ENCODE results near the gene MSL3. TPM values are rescaled to one million over a fixed set of nuclear protein-coding genes. Genes with fewer than 3 reads are reported as not detected.

The MSL3 gene
- polyA plus RNA-seq, 1 donor (not counting 4 experiments of a cell fraction or from before 2014, with no cell fraction given): 30.7 TPM

GRCh38 chrX:11787564-11787963, 29.5 kb downstream of the MSL3 start:
- H3K27me3 ChIP-seq (ENCODE audit: control insufficient read depth, extremely low read depth, insufficient read depth, low read length): no peaks in the 10 kb centered on the region
- H3K4me1 ChIP-seq (ENCODE audit: control insufficient read depth, extremely low read depth, insufficient read depth, low read length): no peaks in the 10 kb centered on the region
- DNase-seq (ENCODE audit: low read depth, low spot score): no peak
- H3K9me3 ChIP-seq (ENCODE audit: control insufficient read depth, low read depth, low read length): no peaks in the 10 kb centered on the region
- H3K9ac ChIP-seq (ENCODE audit: control insufficient read depth, extremely low read depth, insufficient read depth, low read length): no peak overlapping the region
- H3K4me2 ChIP-seq (ENCODE audit: control insufficient read depth, extremely low read depth, insufficient read depth, low read depth, low read length): no peak overlapping the region
- dilution Hi-C loops (cut with MboI; ENCODE audit: extremely low pct_ligation_motif_present, low sequenced_read_pairs): no loop called here
- H3K9me1 ChIP-seq (ENCODE audit: control insufficient read depth, extremely low read depth, insufficient read depth, low read length): no peaks in the 10 kb centered on the region
- no peak overlapping the region for H2AFZ ChIP-seq (ENCODE audit: control insufficient read depth, low read length)
- TF ChIP-seq EZH2 (IDR thresholded peaks at IDR 0.05; ENCODE audit: low read length) (no peak), CTCF (optimal IDR thresholded peaks at IDR 0.05 in 1 of 3, IDR thresholded peaks at IDR 0.05 in 1 of 3, conservative IDR thresholded peaks at IDR 0.05 in 1 of 3; ENCODE audit: extremely low read depth in 1 of 3, insufficient read depth in 2 of 3, low read length in 3 of 3) (peak; percentile 23 to 64 (median 32))
- H3K36me3 ChIP-seq (ENCODE audit: control insufficient read depth in 2 of 2, extremely low read depth in 1 of 2, insufficient read depth in 2 of 2, low read length in 2 of 2): no peaks in the 10 kb centered on the region
- H3K79me2 ChIP-seq (ENCODE audit: control insufficient read depth, insufficient read depth, low read length): no peaks in the 10 kb centered on the region
- FAIRE-seq: no peak
- H3K4me3 ChIP-seq (ENCODE audit: control insufficient read depth in 2 of 3, extremely low read depth in 1 of 3, insufficient read depth in 2 of 3, low read depth in 1 of 3, low read length in 3 of 3): no peak overlapping the region
- no peaks in the 10 kb centered on the region for H4K20me1 ChIP-seq (ENCODE audit: control insufficient read depth, extremely low read depth, insufficient read depth, low read length)
- no peak overlapping the region for H3K27ac ChIP-seq (ENCODE audit: control insufficient read depth, insufficient read depth, low read length)

- dilution Hi-C loops (cut with MboI; ENCODE audit: extremely low pct_ligation_motif_present, low sequenced_read_pairs): no loop called here
- Histone ChIP-seq H3K9ac (ENCODE audit: control insufficient read depth, extremely low read depth, insufficient read depth, low read length) (no peak overlapping the region), H3K36me3 (ENCODE audit: control insufficient read depth in 2 of 2, extremely low read depth in 1 of 2, insufficient read depth in 2 of 2, low read length in 2 of 2) (no peaks in the 10 kb centered on the region)
Observed at GRCh38 chrX:11789809-11790208, 31.8 kb downstream of the MSL3 start.

More at GRCh38 chrX:11789809-11790208, 31.8 kb downstream of the MSL3 start:
- Histone ChIP-seq H2AFZ (ENCODE audit: control insufficient read depth, low read length) (no peak overlapping the region), H3K4me1 (ENCODE audit: control insufficient read depth, extremely low read depth, insufficient read depth, low read length) (no peaks in the 10 kb centered on the region), H3K4me3 (ENCODE audit: control insufficient read depth in 2 of 3, extremely low read depth in 1 of 3, insufficient read depth in 2 of 3, low read depth in 1 of 3, low read length in 3 of 3) (no peak overlapping the region), H3K79me2 (ENCODE audit: control insufficient read depth, insufficient read depth, low read length) (no peaks in the 10 kb centered on the region), H3K27ac (ENCODE audit: control insufficient read depth, insufficient read depth, low read length) (no peak overlapping the region), H3K27me3 (ENCODE audit: control insufficient read depth, extremely low read depth, insufficient read depth, low read length) (no peaks in the 10 kb centered on the region), H3K4me2 (ENCODE audit: control insufficient read depth, extremely low read depth, insufficient read depth, low read depth, low read length) (no peak overlapping the region), H4K20me1 (ENCODE audit: control insufficient read depth, extremely low read depth, insufficient read depth, low read length) (no peaks in the 10 kb centered on the region), H3K9me1 (ENCODE audit: control insufficient read depth, extremely low read depth, insufficient read depth, low read length) (no peaks in the 10 kb centered on the region), H3K9me3 (ENCODE audit: control insufficient read depth, low read depth, low read length) (no peaks in the 10 kb centered on the region)
- DNase-seq (ENCODE audit: low read depth, low spot score) (no peak), FAIRE-seq (no peak)
- TF ChIP-seq CTCF (optimal IDR thresholded peaks at IDR 0.05 in 1 of 3, IDR thresholded peaks at IDR 0.05 in 1 of 3, conservative IDR thresholded peaks at IDR 0.05 in 1 of 3; ENCODE audit: extremely low read depth in 1 of 3, insufficient read depth in 2 of 3, low read length in 3 of 3): no peak
- TF ChIP-seq EZH2 (IDR thresholded peaks at IDR 0.05; ENCODE audit: low read length): no peak

Data from keratinocyte (primary cell).